ENCODE results near the gene CHCHD3.

CHCHD3 gene

DNA sequence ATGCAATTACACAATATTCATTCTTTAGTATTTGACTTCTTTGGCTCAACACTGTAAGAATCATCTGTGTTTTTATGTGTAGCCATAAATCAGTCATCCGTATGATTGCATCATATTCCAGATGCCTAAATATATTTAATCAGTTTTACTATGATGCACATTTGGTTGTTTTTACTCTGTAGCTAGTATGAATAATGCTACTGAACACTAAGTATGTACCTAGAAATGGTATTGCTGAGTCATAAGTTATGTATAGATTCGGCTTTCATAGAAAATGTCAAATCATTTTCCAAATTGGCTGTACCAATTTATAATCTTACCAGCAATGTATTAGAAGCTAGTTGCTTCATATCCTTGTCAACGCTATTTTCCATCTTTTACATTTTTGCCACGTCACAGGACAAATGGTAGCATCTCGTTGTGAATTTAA is 308.3 kb downstream of the CHCHD3 start:
- H3K36me3 Mint-ChIP-seq, result peaks cover 3% of the 10 kb centered on the region
- no peak overlapping the region for H3K4me3 Mint-ChIP-seq
- H3K27me3 Mint-ChIP-seq, result peaks cover 2% of the 10 kb centered on the region
- no peaks in the 10 kb centered on the region for H3K9me3 Mint-ChIP-seq
- peak overlapping the region; percentile 26 for H3K27ac Mint-ChIP-seq
- H3K4me1 Mint-ChIP-seq, result peaks cover 37% of the 10 kb centered on the region

GRCh38 chr7:132771301-132771730 is 310.6 kb downstream of the CHCHD3 start:
- Mint-ChIP-seq H3K4me3 (peak overlapping the region; percentile 62), H3K9me3 (no peaks in the 10 kb centered on the region), H3K27me3 (peaks cover 2% of the 10 kb centered on the region), H3K36me3 (peaks cover 3% of the 10 kb centered on the region), H3K27ac (peak overlapping the region; percentile 90), H3K4me1 (peaks cover 25% of the 10 kb centered on the region)

GRCh38 chr7:132770055-132770454 is 311.8 kb downstream of the CHCHD3 start:
- Mint-ChIP-seq H3K27me3 (no peaks in the 10 kb centered on the region), H3K4me3 (peak overlapping the region; percentile 35), H3K36me3 (peaks cover 3% of the 10 kb centered on the region), H3K9me3 (no peaks in the 10 kb centered on the region), H3K4me1 (peaks cover 25% of the 10 kb centered on the region), H3K27ac (peak overlapping the region; percentile 90)

DNA sequence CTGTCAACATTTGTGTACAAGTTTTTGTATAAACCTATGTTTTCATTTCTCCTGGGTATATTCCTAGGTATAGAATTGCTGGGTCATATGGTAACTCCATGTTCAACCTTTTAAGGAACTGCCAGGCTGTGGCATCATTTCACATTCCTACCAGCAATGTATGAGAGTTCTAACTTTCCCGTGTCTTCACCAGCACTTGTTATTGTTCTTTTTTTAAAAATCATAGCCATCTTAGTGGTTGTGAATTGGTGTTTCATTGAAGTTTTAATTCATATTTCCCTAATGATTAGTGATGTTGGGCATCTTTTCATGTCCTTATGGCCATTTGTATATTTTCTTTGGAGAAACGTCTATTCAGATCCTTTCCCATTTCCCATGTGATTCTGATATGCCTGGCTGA is 312.6 kb downstream of the CHCHD3 start:
- peaks cover 3% of the 10 kb centered on the region for H3K36me3 Mint-ChIP-seq
- H3K27ac Mint-ChIP-seq, result no peak overlapping the region
- no peak overlapping the region for H3K4me3 Mint-ChIP-seq

GRCh38 chr7:132768099-132768498 is 313.8 kb downstream of the CHCHD3 start:
- Mint-ChIP-seq H3K36me3 (peaks cover 3% of the 10 kb centered on the region), H3K27ac (no peak overlapping the region), H3K27me3 (no peaks in the 10 kb centered on the region), H3K4me1 (peaks cover 25% of the 10 kb centered on the region), H3K4me3 (no peak overlapping the region), H3K9me3 (no peaks in the 10 kb centered on the region)

More for the DNA sequence above, 312.6 kb downstream of the CHCHD3 start:
- Mint-ChIP-seq H3K4me1 (peaks cover 25% of the 10 kb centered on the region), H3K9me3 (no peaks in the 10 kb centered on the region), H3K27me3 (no peaks in the 10 kb centered on the region)

- Mint-ChIP-seq H3K36me3 (peaks cover 3% of the 10 kb centered on the region), H3K27me3 (no peaks in the 10 kb centered on the region), H3K4me1 (peaks cover 25% of the 10 kb centered on the region), H3K9me3 (no peaks in the 10 kb centered on the region), H3K4me3 (no peak overlapping the region), H3K27ac (no peak overlapping the region)
Measured at GRCh38 chr7:132767378-132767777, 314.5 kb downstream of the CHCHD3 start.

DNA sequence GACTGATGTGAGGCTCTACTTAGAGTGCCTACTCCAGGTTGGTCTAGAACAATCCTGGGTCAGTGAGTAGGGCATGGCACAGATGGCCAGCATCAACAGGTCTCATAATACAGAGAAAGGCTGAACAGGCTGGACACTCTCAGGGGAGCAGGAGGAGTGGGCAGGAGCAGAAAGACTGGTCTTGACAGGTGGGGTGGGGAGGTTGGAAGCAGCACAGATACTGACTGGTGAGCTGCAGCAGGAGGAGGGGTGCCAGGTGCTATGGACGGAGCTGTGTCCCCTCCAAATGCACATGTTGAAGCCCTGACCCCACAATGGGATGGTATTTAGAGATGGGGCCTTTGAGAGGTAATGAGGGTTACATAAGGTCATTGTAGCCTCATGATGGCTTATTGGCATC is 315.2 kb downstream of the CHCHD3 start:
- no peak overlapping the region for H3K4me3 Mint-ChIP-seq
- peaks cover 3% of the 10 kb centered on the region for H3K36me3 Mint-ChIP-seq
- H3K27ac Mint-ChIP-seq, result no peak overlapping the region
- H3K27me3 Mint-ChIP-seq, result no peaks in the 10 kb centered on the region
- H3K4me1 Mint-ChIP-seq, result peaks cover 22% of the 10 kb centered on the region
- no peaks in the 10 kb centered on the region for H3K9me3 Mint-ChIP-seq

DNA sequence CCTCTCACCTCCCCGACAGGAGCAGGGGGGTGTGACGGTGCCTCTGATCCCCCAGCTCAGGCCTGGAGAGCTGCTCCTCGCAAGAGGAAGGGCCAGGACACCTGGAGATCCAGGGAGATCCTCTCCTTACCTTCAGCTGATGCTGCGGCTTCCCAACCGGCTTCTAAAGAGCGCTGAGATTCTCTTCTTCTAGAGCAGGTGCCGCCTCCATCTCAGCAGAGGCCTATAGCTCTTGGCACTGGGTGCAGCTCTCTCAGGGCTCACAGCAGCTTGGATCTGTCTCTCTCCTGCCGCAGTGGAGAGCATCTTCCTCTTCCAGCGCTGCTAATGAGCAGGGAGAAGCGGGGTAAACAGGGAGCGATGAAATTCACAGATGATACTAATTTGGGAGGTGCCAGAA is 316.0 kb downstream of the CHCHD3 start:
- H3K36me3 Mint-ChIP-seq, result peaks cover 3% of the 10 kb centered on the region
- H3K9me3 Mint-ChIP-seq, result no peaks in the 10 kb centered on the region
- H3K27ac Mint-ChIP-seq, result no peak overlapping the region
- no peaks in the 10 kb centered on the region for H3K27me3 Mint-ChIP-seq
- peaks cover 14% of the 10 kb centered on the region for H3K4me1 Mint-ChIP-seq
- no peak overlapping the region for H3K4me3 Mint-ChIP-seq

DNA sequence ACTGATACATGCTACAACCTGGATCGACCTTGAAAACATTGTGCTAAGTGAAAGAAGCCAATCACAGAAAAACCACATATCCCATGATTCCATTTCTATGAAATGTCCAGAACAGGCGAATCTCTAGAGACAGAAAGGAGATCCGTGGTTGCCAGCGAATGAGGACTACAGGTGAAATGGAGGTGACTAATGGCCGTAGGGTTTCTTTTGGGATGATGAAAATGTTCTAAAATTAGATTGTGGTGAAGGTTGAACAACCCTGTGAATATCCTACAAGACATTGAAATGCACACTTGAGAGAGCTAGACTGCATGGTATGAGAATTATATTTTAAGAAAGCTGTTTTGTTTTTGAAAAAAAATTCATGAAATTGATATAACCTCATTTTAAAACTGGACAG is 317.1 kb downstream of the CHCHD3 start:
- H3K27ac Mint-ChIP-seq, result no peak overlapping the region
- no peaks in the 10 kb centered on the region for H3K27me3 Mint-ChIP-seq

GRCh38 chr7:132760866-132761265 is 321.0 kb downstream of the CHCHD3 start:
- Mint-ChIP-seq H3K27me3 (no peaks in the 10 kb centered on the region), H3K4me1 (peaks cover 7% of the 10 kb centered on the region)

More for the DNA sequence above, 317.1 kb downstream of the CHCHD3 start:
- H3K4me3 Mint-ChIP-seq, result no peak overlapping the region
- H3K4me1 Mint-ChIP-seq, result peaks cover 4% of the 10 kb centered on the region
- H3K9me3 Mint-ChIP-seq, result no peaks in the 10 kb centered on the region
- H3K36me3 Mint-ChIP-seq, result peaks cover 3% of the 10 kb centered on the region

DNA sequence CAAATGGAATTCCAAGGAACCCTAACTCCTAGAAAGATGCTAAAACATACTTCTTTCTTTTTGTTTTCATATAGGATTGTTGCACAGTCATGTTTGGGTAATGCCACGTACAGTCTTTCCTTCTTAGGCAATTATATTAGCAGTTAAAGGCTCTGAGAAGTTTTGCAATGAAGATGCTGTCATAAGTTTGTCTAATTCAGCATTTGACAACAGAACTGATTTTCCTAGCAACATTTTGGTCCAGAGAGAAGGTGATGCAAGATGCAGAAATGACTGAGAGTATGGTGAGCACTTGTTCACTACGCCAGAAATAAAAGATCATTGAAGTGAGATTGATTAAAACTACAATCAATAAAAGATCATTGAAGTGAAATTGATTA is 321.7 kb downstream of the CHCHD3 start:
- no peak overlapping the region for H3K27ac Mint-ChIP-seq
- H3K27me3 Mint-ChIP-seq, result no peaks in the 10 kb centered on the region
- H3K4me3 Mint-ChIP-seq, result no peak overlapping the region
- peaks cover 12% of the 10 kb centered on the region for H3K4me1 Mint-ChIP-seq
- H3K9me3 Mint-ChIP-seq, result no peaks in the 10 kb centered on the region
- no peaks in the 10 kb centered on the region for H3K36me3 Mint-ChIP-seq

More at GRCh38 chr7:132760866-132761265, 321.0 kb downstream of the CHCHD3 start:
- no peak overlapping the region for H3K4me3 Mint-ChIP-seq
- no peaks in the 10 kb centered on the region for H3K9me3 Mint-ChIP-seq
- H3K27ac Mint-ChIP-seq, result no peak overlapping the region
- H3K36me3 Mint-ChIP-seq, result no peaks in the 10 kb centered on the region

DNA sequence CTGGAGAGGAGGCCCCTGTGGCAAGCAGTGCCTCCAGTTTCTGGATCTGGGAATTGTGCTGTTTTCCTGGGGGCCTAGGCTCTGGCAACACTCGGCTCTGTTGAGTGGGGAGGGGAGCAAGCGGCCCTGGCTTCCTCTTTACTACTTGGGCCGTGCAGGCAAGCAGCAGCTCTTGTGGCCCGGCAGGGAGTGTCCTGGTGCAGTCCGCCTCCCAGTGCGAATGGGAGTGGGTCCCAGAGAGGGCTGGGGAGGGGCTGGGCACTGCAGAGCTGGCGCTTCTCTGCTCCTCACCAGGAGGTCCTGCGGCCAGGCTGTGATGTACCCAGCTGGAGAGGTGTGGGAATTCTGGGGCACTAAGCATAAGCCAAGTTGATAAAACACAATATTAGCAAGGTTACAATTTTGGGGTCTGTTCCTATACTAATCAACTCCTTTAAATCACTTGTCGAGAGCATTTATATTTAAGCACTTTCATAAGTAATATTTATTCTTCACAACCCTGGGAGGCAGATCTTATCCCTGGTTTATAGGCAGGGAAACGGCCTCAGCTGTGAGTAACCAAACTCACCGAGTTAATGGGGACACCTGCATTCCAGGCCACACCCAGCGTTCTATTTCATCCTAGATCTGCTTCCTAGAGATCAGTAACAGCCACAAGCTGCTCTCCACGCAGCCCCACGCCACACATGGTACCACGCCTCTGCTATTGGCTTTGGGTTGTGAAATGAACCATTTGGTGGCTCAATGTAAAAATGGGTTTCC is 322.2 kb downstream of the CHCHD3 start:
- Mint-ChIP-seq H3K4me3 (no peak overlapping the region), H3K36me3 (no peaks in the 10 kb centered on the region), H3K9me3 (no peaks in the 10 kb centered on the region), H3K27me3 (no peaks in the 10 kb centered on the region), H3K27ac (no peak overlapping the region), H3K4me1 (peaks cover 12% of the 10 kb centered on the region)

GRCh38 chr7:132758986-132759385 is 322.9 kb downstream of the CHCHD3 start:
- no peak overlapping the region for H3K27ac Mint-ChIP-seq
- H3K9me3 Mint-ChIP-seq, result no peaks in the 10 kb centered on the region
- H3K4me1 Mint-ChIP-seq, result peaks cover 12% of the 10 kb centered on the region
- H3K27me3 Mint-ChIP-seq, result no peaks in the 10 kb centered on the region
- H3K36me3 Mint-ChIP-seq, result no peaks in the 10 kb centered on the region
- no peak overlapping the region for H3K4me3 Mint-ChIP-seq

DNA sequence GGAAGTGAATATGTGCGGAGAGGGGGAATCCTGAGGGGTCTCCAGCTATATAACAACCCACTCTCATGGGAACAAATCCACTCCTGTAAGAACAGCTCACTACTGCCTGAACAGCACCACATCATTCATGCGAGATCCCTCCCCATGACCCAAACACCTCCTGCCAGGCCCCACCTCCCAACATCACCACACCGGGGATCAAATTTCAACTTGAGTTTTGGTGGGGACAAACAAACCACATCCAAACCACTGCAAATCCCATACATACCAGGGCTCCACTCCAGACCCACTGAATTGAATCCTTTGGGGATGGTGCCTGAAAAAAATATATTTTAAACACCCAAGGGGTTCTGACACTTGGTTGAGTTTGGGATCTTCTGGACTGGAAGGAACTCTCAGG is 324.1 kb downstream of the CHCHD3 start:
- no peak overlapping the region for H3K4me3 Mint-ChIP-seq
- H3K9me3 Mint-ChIP-seq, result no peaks in the 10 kb centered on the region
- H3K27ac Mint-ChIP-seq, result no peak overlapping the region
- no peaks in the 10 kb centered on the region for H3K36me3 Mint-ChIP-seq
- H3K4me1 Mint-ChIP-seq, result peaks cover 12% of the 10 kb centered on the region
- H3K27me3 Mint-ChIP-seq, result no peaks in the 10 kb centered on the region

DNA sequence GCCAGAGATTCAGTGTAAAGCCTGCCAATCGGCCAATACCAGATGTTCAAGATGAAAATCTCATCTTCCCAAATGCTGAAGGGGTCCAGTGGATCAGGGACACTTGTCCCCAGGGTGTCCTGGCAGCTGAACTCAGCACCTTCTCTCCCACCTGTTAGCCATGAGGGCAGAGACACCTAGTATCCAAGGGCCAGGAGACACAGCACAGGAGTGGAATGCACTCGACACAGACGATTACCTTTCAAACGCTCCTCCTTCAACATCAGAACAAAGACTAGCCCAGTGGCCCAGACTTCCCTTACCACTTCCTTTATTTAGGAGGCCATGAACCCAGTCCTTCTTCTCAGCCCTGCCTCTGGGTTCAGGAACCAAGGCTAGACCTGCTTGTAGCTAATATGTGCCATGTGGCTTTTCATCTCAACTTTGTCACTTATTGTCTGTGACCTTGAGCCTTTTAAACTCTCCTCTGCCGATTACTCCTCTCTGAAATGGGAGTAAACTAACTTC is 325.4 kb downstream of the CHCHD3 start:
- no peaks in the 10 kb centered on the region for H3K27me3 Mint-ChIP-seq
- no peaks in the 10 kb centered on the region for H3K36me3 Mint-ChIP-seq
- H3K4me3 Mint-ChIP-seq, result no peak overlapping the region
- H3K9me3 Mint-ChIP-seq, result no peaks in the 10 kb centered on the region
- no peak overlapping the region for H3K27ac Mint-ChIP-seq
- peaks cover 12% of the 10 kb centered on the region for H3K4me1 Mint-ChIP-seq

GRCh38 chr7:132755538-132756483 is 326.1 kb downstream of the CHCHD3 start:
- Mint-ChIP-seq H3K36me3 (no peaks in the 10 kb centered on the region), H3K27ac (no peak overlapping the region), H3K4me3 (no peak overlapping the region), H3K4me1 (peaks cover 12% of the 10 kb centered on the region), H3K27me3 (no peaks in the 10 kb centered on the region), H3K9me3 (no peaks in the 10 kb centered on the region)

Data from activated naive CD4-positive, alpha-beta T cell treated with anti-CD3 and anti-CD28 coated beads, Interleukin-2, amount 50 U/mL, for 24 hours (primary cell).